Gastroesophageal sphincter (tissue), 3 donors: ENCODE measurements around the gene DGKG.

ENCODE experiments used
- CTCF ChIP-seq, 4 experiments: fragments of 200-600 bp in 2 of 4; fragments of 450-650 bp in 2 of 4; sonication (generic) in 1 of 4; IDR thresholded peaks; one replicate each; pipeline ENCODE4 v1.5.1; 2017 to 2019; ENCODE audit warnings: antibody characterized with exemption in 4 of 4, mild to moderate bottlenecking in 2 of 4, moderate library complexity in 2 of 4
- POLR2A ChIP-seq, 2 donors: fragments of 450-650 bp; IDR thresholded peaks; one replicate each; pipeline ENCODE4 v1.6.1; 2017; ENCODE audit warnings: antibody characterized with exemption in 2 of 2, mild to moderate bottlenecking in 2 of 2, moderate library complexity in 1 of 2

- TF ChIP-seq CTCF (IDR thresholded peaks at IDR 0.05) (no peak), POLR2A (IDR thresholded peaks at IDR 0.05) (no peak)
These were observed 228.1 kb downstream of the DGKG start for GRCh38 chr3:186133980-186134379.
